HepG2 (cell line): ENCODE data around the gene VPS25.

Experiments used
- RAD51 ChIP-seq: fragments of 450-650 bp; IDR thresholded peaks from 2 replicates; pipeline ENCODE4 v1.6.1; 2016; ENCODE audit warnings: borderline replicate concordance
- ZFP36 ChIP-seq: fragments of 150-350 bp; IDR thresholded peaks from 2 replicates; pipeline ENCODE4 v1.6.1; 2018; ENCODE audit warnings: borderline replicate concordance, low read length, low read depth; ENCODE audit not compliant: partially characterized antibody
- TF ChIP-seq, protein P1 (sequence below): fragments of 450-650 bp; IDR thresholded peaks from 2 replicates; pipeline ENCODE4 v1.6.1; 2016

DNA sequence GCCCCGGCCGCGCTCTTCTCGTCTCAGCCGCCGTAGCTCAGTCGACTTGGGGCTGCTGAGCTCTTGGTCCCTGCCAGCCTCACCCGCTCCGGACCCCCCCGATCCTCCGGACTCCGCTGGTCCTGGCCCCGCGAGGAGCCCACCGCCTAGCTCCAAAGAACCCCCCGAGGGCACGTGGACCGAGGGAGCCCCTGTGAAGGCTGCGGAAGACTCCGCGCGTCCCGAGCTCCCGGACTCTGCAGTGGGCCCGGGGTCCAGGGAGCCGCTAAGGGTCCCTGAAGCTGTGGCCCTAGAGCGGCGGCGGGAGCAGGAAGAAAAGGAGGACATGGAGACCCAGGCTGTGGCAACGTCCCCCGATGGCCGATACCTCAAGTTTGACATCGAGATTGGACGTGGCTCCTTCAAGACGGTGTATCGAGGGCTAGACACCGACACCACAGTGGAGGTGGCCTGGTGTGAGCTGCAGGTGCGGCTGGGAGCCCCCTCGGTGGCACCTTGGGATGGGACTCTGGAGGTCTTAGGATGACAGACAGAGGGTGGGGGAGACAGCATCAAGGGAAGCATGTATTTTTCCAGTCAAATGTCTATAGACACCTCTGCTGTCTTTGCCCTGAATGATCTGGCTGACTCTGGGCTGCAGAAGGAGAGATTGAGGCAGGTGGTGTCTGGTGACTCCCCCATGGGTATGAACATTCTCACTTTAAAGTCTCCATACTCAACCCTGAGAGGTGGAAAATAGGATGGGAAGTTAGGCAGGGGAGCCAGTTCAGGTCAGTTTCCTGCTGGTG, 7.8 kb downstream of the VPS25 start:
- TF ChIP-seq RAD51, result no peak
- TF ChIP-seq, protein P1, sequence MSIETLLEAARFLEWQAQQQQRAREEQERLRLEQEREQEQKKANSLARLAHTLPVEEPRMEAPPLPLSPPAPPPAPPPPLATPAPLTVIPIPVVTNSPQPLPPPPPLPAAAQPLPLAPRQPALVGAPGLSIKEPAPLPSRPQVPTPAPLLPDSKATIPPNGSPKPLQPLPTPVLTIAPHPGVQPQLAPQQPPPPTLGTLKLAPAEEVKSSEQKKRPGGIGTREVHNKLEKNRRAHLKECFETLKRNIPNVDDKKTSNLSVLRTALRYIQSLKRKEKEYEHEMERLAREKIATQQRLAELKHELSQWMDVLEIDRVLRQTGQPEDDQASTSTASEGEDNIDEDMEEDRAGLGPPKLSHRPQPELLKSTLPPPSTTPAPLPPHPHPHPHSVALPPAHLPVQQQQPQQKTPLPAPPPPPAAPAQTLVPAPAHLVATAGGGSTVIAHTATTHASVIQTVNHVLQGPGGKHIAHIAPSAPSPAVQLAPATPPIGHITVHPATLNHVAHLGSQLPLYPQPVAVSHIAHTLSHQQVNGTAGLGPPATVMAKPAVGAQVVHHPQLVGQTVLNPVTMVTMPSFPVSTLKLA, result no peak
- TF ChIP-seq ZFP36, result no peak
